Measurements from ENCODE around the gene GAB1. TPM values are rescaled to one million over a fixed set of nuclear protein-coding genes. Genes with fewer than 3 reads are reported as not detected.

GAB1 gene
- total and polyA plus RNA-seq, 2 of the 13 experiments (the other 11 are each of a cell fraction or from before 2014, with no cell fraction given) = 8.7 to 14.7 TPM

GRCh38 chr4:143287572-143287923 lies 49.1 kb upstream of the GAB1 start:
- H3K4me1 ChIP-seq (ENCODE audit: insufficient read depth, low read length) = no peaks in the 10 kb centered on the region
- no peaks in the 10 kb centered on the region for H4K20me1 ChIP-seq (ENCODE audit: insufficient read depth, low read length)
- ATAC-seq (no peak), DNase-seq (ENCODE audit: low spot score) (no peak), FAIRE-seq (no peak)
- CTCF ChIA-PET (ENCODE audit: low intra/inter-chr PET ratio, low total read pairs) = no interaction called here
- H2AFZ ChIP-seq (ENCODE audit: low read length) = no peak overlapping the region
- no peaks in the 10 kb centered on the region for H3K9me3 ChIP-seq (ENCODE audit: low read length)
- in situ Hi-C loops (cut with HindIII; ENCODE audit: extremely low pct_ligation_motif_present, low pct_unique_long_range_greater_than_20kb) (no loop called here), intact Hi-C loops (cut with micrococcal nuclease; ENCODE audit: unreplicated experiment) (no loop called here)
- no peak overlapping the region for H3K4me2 ChIP-seq (ENCODE audit: low read depth, low read length)
- POLR2A ChIA-PET = no interaction called here
- TF ChIP-seq HOXA3 (CRISPR knock-in tag; IDR thresholded peaks at IDR 0.05) (no peak), GFI1 (CRISPR knock-in tag; IDR thresholded peaks at IDR 0.05; ENCODE audit: borderline replicate concordance) (no peak), ZNF484 (CRISPR knock-in tag; IDR thresholded peaks at IDR 0.05; ENCODE audit: borderline replicate concordance, low read depth) (no peak)
- H3K9ac ChIP-seq (ENCODE audit: insufficient read depth, low read depth, low read length) = no peak overlapping the region
- no peaks in the 10 kb centered on the region; a peak in 1 of 5 replicates for H3K27me3 ChIP-seq (ENCODE audit: control insufficient read depth in 1 of 2, insufficient read depth in 2 of 2, low read length in 2 of 2)
- H3K79me2 ChIP-seq (ENCODE audit: insufficient read depth, low read length) = no peaks in the 10 kb centered on the region
- no peak overlapping the region for H3K27ac ChIP-seq (ENCODE audit: extremely low read length, insufficient read depth, low read length)
- no TSS peak for BruUV-seq (replicated peaks)
- H3K4me3 ChIP-seq (replicated peaks in 1 of 3; ENCODE audit: insufficient read depth in 1 of 3, low read depth in 2 of 3, low read length in 3 of 3) = no peak overlapping the region
- no peaks in the 10 kb centered on the region for H3K36me3 ChIP-seq (replicated peaks in 1 of 2; ENCODE audit: control insufficient read depth in 1 of 2, insufficient read depth in 2 of 2, low read length in 2 of 2)
- WGBS (ENCODE audit: low lambda C conversion rate) = 46% methylated on average over 3 of the region's 3 CpGs

- no peak for ATAC-seq
- Histone ChIP-seq H3K27ac (ENCODE audit: extremely low read length, insufficient read depth, low read length) (no peak overlapping the region), H3K36me3 (replicated peaks in 1 of 2; ENCODE audit: control insufficient read depth in 1 of 2, insufficient read depth in 2 of 2, low read length in 2 of 2) (no peaks in the 10 kb centered on the region), H3K4me2 (ENCODE audit: low read depth, low read length) (no peak overlapping the region), H2AFZ (ENCODE audit: low read length) (no peak overlapping the region), H3K4me3 (replicated peaks in 1 of 3; ENCODE audit: insufficient read depth in 1 of 3, low read depth in 2 of 3, low read length in 3 of 3) (no peak overlapping the region), H4K20me1 (ENCODE audit: insufficient read depth, low read length) (no peaks in the 10 kb centered on the region), H3K79me2 (ENCODE audit: insufficient read depth, low read length) (no peaks in the 10 kb centered on the region), H3K9ac (ENCODE audit: insufficient read depth, low read depth, low read length) (no peak overlapping the region), H3K27me3 (ENCODE audit: control insufficient read depth in 1 of 2, insufficient read depth in 2 of 2, low read length in 2 of 2) (no peaks in the 10 kb centered on the region; a peak in 1 of 5 replicates), H3K4me1 (ENCODE audit: insufficient read depth, low read length) (no peaks in the 10 kb centered on the region), H3K9me3 (ENCODE audit: low read length) (no peaks in the 10 kb centered on the region)
- no peak for TF ChIP-seq SP140L (CRISPR knock-in tag; IDR thresholded peaks at IDR 0.05; ENCODE audit: borderline replicate concordance)
- TF ChIP-seq, protein P1, sequence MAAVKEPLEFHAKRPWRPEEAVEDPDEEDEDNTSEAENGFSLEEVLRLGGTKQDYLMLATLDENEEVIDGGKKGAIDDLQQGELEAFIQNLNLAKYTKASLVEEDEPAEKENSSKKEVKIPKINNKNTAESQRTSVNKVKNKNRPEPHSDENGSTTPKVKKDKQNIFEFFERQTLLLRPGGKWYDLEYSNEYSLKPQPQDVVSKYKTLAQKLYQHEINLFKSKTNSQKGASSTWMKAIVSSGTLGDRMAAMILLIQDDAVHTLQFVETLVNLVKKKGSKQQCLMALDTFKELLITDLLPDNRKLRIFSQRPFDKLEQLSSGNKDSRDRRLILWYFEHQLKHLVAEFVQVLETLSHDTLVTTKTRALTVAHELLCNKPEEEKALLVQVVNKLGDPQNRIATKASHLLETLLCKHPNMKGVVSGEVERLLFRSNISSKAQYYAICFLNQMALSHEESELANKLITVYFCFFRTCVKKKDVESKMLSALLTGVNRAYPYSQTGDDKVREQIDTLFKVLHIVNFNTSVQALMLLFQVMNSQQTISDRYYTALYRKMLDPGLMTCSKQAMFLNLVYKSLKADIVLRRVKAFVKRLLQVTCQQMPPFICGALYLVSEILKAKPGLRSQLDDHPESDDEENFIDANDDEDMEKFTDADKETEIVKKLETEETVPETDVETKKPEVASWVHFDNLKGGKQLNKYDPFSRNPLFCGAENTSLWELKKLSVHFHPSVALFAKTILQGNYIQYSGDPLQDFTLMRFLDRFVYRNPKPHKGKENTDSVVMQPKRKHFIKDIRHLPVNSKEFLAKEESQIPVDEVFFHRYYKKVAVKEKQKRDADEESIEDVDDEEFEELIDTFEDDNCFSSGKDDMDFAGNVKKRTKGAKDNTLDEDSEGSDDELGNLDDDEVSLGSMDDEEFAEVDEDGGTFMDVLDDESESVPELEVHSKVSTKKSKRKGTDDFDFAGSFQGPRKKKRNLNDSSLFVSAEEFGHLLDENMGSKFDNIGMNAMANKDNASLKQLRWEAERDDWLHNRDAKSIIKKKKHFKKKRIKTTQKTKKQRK (IDR thresholded peaks at IDR 0.05; ENCODE audit: low read length) = no peak
- TF ChIP-seq HMG20B (CRISPR knock-in tag; conservative IDR thresholded peaks at IDR 0.05) = no peak
- no peak for TF ChIP-seq DNMT3B (CRISPR knock-in tag; conservative IDR thresholded peaks at IDR 0.05)
- TF ChIP-seq ZNF746 (CRISPR knock-in tag; IDR thresholded peaks at IDR 0.05) = no peak
- TF ChIP-seq AKAP8 (CRISPR knock-in tag; IDR thresholded peaks at IDR 0.05) = no peak
- TF ChIP-seq ZMAT3 (CRISPR knock-in tag; conservative IDR thresholded peaks at IDR 0.05) = no peak
- no peak for TF ChIP-seq ZNF577 (CRISPR knock-in tag; IDR thresholded peaks at IDR 0.05; ENCODE audit: borderline replicate concordance, low read depth)
- no peak for TF ChIP-seq CEBPG (CRISPR knock-in tag; IDR thresholded peaks at IDR 0.05)
- DNase-seq (ENCODE audit: low spot score) = no peak
- BruUV-seq (replicated peaks) = no TSS peak
- intact Hi-C loops (cut with micrococcal nuclease; ENCODE audit: unreplicated experiment) = no loop called here
- FAIRE-seq = no peak
- ChIA-PET POLR2A (no interaction called here), CTCF (ENCODE audit: low intra/inter-chr PET ratio, low total read pairs) (no interaction called here)
- 37% methylated on average over 4 of the region's 4 CpGs for WGBS (ENCODE audit: low lambda C conversion rate)
- in situ Hi-C loops (cut with HindIII; ENCODE audit: extremely low pct_ligation_motif_present, low pct_unique_long_range_greater_than_20kb) = no loop called here
These were observed 48.5 kb upstream of the GAB1 start for GRCh38 chr4:143288171-143288570.
